Fibroblast of lung (primary cell): ENCODE results near the gene CPA4.

Experiments used
- CTCF ChIP-seq, 2 donors: IDR thresholded peaks in 1 of 2; conservative IDR thresholded peaks in 1 of 2; 1 replicate in 1 of 2; 2 replicates in 1 of 2; pipeline ENCODE4 v1.5.1; 2011 to 2012; ENCODE audit warnings: low read length in 2 of 2, control low read depth in 1 of 2, inconsistent platforms in 1 of 2, low read depth in 1 of 2, mild to moderate bottlenecking in 1 of 2
- EZH2 ChIP-seq: IDR thresholded peaks from 2 replicates; pipeline ENCODE4 v1.5.1; 2012; ENCODE audit warnings: low read length, control low read depth, mild to moderate bottlenecking; ENCODE audit errors: missing control alignments

- TF ChIP-seq CTCF (conservative IDR thresholded peaks at IDR 0.05 in 1 of 2, IDR thresholded peaks at IDR 0.05 in 1 of 2; ENCODE audit: low read depth in 1 of 2, low read length in 2 of 2) (no peak), EZH2 (no peak)
Measured at GRCh38 chr7:130254555-130254954, 38.4 kb upstream of the CPA4 start.
